ENCODE measurements around the gene SENP5. TPM values are rescaled to one million over a fixed set of nuclear protein-coding genes. Genes with fewer than 3 reads are reported as not detected.
"Not testable (repeated sequence)": the region's sequence is repeated elsewhere in the genome, so short reads cannot be mapped to it uniquely, and the experiment has no call there.

SENP5 gene
- total RNA-seq, 1 donor from 2014 or later, result 47.3 TPM

DNA sequence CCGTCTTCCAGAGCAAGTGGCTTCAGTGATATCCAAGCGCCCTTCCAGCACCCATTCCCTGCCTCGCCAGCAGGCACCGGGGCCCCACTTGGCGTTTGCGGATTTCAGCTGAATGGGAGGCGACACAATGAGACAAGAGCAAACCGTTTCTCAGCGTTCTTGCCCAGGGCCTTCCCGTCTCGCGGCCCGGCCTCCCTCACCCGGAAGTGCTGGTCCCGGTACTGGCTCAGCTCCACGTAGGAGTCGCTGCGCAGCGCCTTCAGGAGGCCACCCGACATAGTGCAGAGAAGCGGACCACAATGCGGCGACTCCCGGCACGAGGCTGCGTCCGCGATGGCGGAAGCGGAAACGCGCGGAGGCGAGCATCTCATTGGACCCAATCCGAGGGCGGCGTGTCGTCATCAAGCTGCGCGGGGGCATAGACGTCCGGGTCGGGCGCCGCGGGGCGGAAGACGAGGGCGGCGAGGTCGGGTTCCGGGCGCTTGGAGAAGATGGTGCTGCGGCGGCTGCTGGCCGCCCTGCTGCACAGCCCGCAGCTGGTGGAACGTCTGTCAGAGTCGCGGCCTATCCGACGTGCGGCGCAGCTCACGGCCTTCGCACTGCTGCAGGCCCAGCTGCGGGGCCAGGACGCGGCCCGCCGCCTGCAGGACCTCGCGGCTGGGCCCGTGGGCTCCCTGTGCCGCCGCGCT is 74.7 kb downstream of the SENP5 start, which contains the start of gene NCBP2:
Gene NCBP2 (minus strand): TSS at position 303 of the 689 bp plus-strand sequence. CDS start 25 bp downstream, at position 278.
- H3K36me3 Mint-ChIP-seq, result peaks cover 15% of the 10 kb centered on the region

DNA sequence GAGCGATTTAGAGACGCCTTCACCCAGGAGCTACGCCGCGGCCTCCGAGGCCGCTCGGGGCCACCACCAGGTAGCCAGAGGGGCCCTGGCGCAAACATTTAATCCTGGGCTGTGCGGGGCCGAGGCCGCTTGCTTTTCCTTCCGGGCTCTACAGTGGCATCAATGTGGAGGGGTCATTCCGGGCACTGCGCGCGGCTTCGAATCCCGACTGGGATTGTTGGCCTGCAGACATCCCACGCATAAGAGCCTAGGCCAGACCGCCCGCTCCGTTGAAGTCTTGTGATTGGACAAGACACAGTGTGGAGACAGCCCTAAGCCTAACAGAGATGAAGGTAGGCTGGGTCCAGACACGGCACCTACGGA is 75.2 kb downstream of the SENP5 start:
- Mint-ChIP-seq H3K4me1 (peaks cover 33% of the 10 kb centered on the region), H3K9me3 (no peaks in the 10 kb centered on the region), H3K27me3 (ENCODE audit: low read depth) (peaks cover 5% of the 10 kb centered on the region), H3K27ac (peak overlapping the region; percentile 97), H3K4me3 (peak overlapping the region; percentile 91), H3K36me3 (peaks cover 10% of the 10 kb centered on the region)
- TF ChIP-seq, protein P1, sequence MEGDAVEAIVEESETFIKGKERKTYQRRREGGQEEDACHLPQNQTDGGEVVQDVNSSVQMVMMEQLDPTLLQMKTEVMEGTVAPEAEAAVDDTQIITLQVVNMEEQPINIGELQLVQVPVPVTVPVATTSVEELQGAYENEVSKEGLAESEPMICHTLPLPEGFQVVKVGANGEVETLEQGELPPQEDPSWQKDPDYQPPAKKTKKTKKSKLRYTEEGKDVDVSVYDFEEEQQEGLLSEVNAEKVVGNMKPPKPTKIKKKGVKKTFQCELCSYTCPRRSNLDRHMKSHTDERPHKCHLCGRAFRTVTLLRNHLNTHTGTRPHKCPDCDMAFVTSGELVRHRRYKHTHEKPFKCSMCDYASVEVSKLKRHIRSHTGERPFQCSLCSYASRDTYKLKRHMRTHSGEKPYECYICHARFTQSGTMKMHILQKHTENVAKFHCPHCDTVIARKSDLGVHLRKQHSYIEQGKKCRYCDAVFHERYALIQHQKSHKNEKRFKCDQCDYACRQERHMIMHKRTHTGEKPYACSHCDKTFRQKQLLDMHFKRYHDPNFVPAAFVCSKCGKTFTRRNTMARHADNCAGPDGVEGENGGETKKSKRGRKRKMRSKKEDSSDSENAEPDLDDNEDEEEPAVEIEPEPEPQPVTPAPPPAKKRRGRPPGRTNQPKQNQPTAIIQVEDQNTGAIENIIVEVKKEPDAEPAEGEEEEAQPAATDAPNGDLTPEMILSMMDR (IDR thresholded peaks at IDR 0.05; ENCODE audit: unreplicated experiment), result no peak
- peak in 1 of 2 experiments; percentile 47 for DNase-seq (ENCODE audit: low spot score in 2 of 2, unreplicated experiment in 2 of 2)

More for the DNA sequence above, 74.7 kb downstream of the SENP5 start, which contains the start of gene NCBP2:
- Mint-ChIP-seq H3K4me3 (peak within 1 kb of the TSS; percentile 91), H3K4me1 (peaks cover 33% of the 10 kb centered on the region), H3K27ac (peak within 1 kb of the TSS; percentile 97), H3K9me3 (no peaks in the 10 kb centered on the region), H3K27me3 (ENCODE audit: low read depth) (peaks cover under 1% of the 10 kb centered on the region)
- TF ChIP-seq, protein P1 (IDR thresholded peaks at IDR 0.05; ENCODE audit: unreplicated experiment), result peak; percentile 49
- peak; percentile 98 to 99 for DNase-seq (ENCODE audit: low spot score in 2 of 2, unreplicated experiment in 2 of 2)

DNA sequence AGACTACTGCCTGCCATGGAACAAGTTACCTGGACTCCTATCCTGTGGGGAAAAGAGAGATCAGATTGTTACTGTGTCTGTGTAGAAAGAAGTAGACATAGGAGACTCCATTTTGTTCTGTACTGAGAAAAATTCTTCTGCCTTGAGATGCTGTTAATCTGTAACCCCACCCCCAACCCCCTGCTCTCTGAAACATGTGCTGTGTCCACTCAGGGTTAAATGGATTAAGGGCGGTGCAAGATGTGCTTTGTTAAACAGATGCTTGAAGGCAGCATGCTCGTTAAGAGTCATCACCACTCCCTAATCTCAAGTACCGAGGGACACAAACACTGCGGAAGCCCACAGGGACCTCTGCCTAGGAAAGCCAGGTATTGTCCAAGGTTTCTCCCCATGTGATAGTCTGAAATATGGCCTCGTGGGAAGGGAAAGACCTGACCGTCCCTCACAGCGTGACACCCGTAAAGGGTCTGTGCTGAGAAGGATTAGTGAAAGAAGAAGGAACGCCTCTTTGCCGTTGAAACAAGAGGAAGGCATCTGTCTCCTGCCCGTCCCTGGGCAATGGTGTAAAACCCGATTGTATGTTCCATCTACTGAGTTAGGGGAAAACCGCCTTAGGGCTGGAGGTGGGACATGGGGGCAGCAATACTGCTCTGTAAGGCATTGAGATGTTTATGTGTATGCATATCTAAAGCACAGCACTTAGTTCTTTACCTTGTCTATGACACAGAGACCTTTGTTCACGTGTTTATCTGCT is 76.5 kb downstream of the SENP5 start:
- H3K9me3 Mint-ChIP-seq; H3K27me3 Mint-ChIP-seq (ENCODE audit: low read depth); DNase-seq (ENCODE audit: low spot score in 2 of 2, unreplicated experiment in 2 of 2); H3K36me3 Mint-ChIP-seq: not testable (repeated sequence)
- peak overlapping the region; percentile 66 for H3K27ac Mint-ChIP-seq
- H3K4me3 Mint-ChIP-seq, result peak overlapping the region; percentile 91
- H3K4me1 Mint-ChIP-seq, result peaks cover 33% of the 10 kb centered on the region

DNA sequence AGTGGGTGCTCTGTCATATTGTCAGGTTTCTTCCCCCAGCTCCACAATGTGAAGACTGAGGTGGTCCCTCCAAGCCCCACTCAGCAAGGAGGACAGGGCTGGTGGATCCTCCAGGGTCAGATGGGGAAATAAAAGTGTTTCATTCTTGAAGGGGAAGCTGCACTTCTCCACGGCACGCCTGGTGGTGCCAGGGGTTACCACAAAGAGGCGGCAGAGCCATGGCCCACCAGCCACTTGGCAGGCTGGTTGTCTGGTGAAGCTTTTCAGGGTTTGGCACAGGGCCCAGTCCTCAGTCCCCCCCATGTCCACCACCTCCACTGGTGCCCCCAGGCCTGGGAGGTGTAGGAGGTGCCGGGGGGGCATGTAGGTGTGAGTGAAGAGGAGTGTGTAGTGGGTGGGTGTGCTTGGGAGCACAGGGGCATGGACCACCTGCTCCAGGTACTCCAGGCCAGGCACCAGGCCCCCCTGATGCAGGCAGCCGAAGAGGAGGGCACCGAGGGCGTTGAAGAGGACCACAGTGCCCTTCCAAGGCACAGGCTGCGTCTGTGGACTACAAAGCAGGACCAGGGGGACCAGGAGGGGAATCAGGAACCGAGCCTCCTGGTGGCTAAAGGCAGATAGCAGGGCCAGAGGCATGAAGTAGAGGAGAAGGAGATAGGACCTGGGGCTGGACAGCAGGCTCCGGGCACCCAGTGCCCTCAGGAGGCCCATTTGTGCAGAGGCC is 79.6 kb downstream of the SENP5 start:
- no peak overlapping the region for H3K4me3 Mint-ChIP-seq
- H3K27me3 Mint-ChIP-seq (ENCODE audit: low read depth), result peaks cover 25% of the 10 kb centered on the region
- no peaks in the 10 kb centered on the region for H3K36me3 Mint-ChIP-seq
- no peak overlapping the region for H3K27ac Mint-ChIP-seq
- no peak for DNase-seq (ENCODE audit: low spot score in 2 of 2, unreplicated experiment in 2 of 2)
- H3K4me1 Mint-ChIP-seq, result peaks cover 18% of the 10 kb centered on the region
- TF ChIP-seq, protein P1 (IDR thresholded peaks at IDR 0.05; ENCODE audit: unreplicated experiment), result no peak
- no peaks in the 10 kb centered on the region for H3K9me3 Mint-ChIP-seq

DNA sequence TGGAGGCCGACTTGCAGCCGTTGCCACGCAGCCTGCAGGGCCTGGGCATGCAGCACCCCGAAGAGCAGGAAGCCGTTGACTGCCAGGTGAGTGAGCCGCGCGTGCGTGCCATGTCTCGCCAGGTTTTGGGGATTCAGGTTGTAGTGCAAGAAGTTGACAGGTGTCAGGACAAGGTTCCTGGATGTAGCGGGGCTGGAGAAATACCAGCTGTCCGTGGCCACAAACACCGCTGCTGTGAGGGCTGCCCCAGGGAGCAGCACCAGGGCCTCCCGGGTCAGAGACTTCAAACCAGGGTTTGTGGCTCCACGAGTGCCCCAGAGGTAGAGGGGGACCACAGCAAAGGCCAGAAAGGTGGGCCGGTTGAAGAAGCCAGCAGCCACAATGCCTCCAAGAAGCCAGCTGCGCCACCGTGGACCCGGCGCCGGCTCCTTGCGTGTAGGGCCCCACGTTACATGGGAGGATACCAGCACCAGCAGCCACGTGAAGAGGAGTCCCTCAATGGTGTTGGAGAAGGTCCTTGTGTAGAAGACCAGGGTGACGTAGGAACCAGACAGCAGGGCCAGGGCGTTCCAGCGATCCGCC is 80.2 kb downstream of the SENP5 start:
- DNase-seq (ENCODE audit: low spot score in 2 of 2, unreplicated experiment in 2 of 2), result no peak
- Mint-ChIP-seq H3K36me3 (no peaks in the 10 kb centered on the region), H3K9me3 (no peaks in the 10 kb centered on the region), H3K4me3 (no peak overlapping the region), H3K27me3 (ENCODE audit: low read depth) (peaks cover 32% of the 10 kb centered on the region), H3K27ac (no peak overlapping the region), H3K4me1 (peaks cover 17% of the 10 kb centered on the region)
- TF ChIP-seq, protein P1 (IDR thresholded peaks at IDR 0.05; ENCODE audit: unreplicated experiment), result no peak

All from mesothelial cell of epicardium (in vitro differentiated cells).